HG03520 (cell line): Measurements from ENCODE around the gene KCNJ18.
"Not testable (repeated sequence)": the region's sequence is repeated elsewhere in the genome, so short reads cannot be mapped to it uniquely, and the experiment has no call there.

ENCODE experiments used
- ATAC-seq: cut with Tn5 transposase; IDR thresholded peaks from one replicate; pipeline ENCODE4 v1.9.1; 2021; ENCODE audit warnings: mild to moderate bottlenecking, moderate library complexity; ENCODE audit not compliant: unreplicated experiment

The KCNJ18 gene

GRCh38 chr17:21670361-21671155 is 21.8 kb upstream of the KCNJ18 start:
- not testable (repeated sequence) for ATAC-seq

GRCh38 chr17:21671437-21671836 is 20.9 kb upstream of the KCNJ18 start:
- ATAC-seq, result not testable (repeated sequence)

GRCh38 chr17:21671871-21672270 is 20.5 kb upstream of the KCNJ18 start:
- ATAC-seq, result not testable (repeated sequence)

GRCh38 chr17:21673451-21674241 is 18.7 kb upstream of the KCNJ18 start:
- not testable (repeated sequence) for ATAC-seq

GRCh38 chr17:21674242-21674731 is 18.0 kb upstream of the KCNJ18 start:
- no peak for ATAC-seq

- not testable (repeated sequence) for ATAC-seq
Measured at GRCh38 chr17:21674891-21675738, 17.2 kb upstream of the KCNJ18 start.

- not testable (repeated sequence) for ATAC-seq
Measured at GRCh38 chr17:21675739-21676130, 16.6 kb upstream of the KCNJ18 start.

GRCh38 chr17:21676281-21677111 is 15.8 kb upstream of the KCNJ18 start:
- no peak for ATAC-seq

GRCh38 chr17:21677126-21677910 is 15.0 kb upstream of the KCNJ18 start:
- ATAC-seq, result no peak

GRCh38 chr17:21677911-21678310 is 14.4 kb upstream of the KCNJ18 start:
- ATAC-seq, result no peak

- ATAC-seq, result no peak
Measured at GRCh38 chr17:21678393-21679081, 13.8 kb upstream of the KCNJ18 start.

GRCh38 chr17:21679256-21680146 is 12.8 kb upstream of the KCNJ18 start:
- no peak for ATAC-seq

GRCh38 chr17:21680366-21680765 is 12.0 kb upstream of the KCNJ18 start:
- ATAC-seq, result no peak

- ATAC-seq, result not testable (repeated sequence)
Measured at GRCh38 chr17:21680850-21681351, 11.4 kb upstream of the KCNJ18 start.

- not testable (repeated sequence) for ATAC-seq
Measured at GRCh38 chr17:21681576-21681975, 10.7 kb upstream of the KCNJ18 start.

- not testable (repeated sequence) for ATAC-seq
Measured at GRCh38 chr17:21682130-21682529, 10.2 kb upstream of the KCNJ18 start.

- not testable (repeated sequence) for ATAC-seq
Measured at GRCh38 chr17:21683142-21683712, 9.1 kb upstream of the KCNJ18 start.
